Chondrocyte (in vitro differentiated cells): Measurements from ENCODE around the gene OPALIN. TPM values are rescaled to one million over a fixed set of nuclear protein-coding genes. Genes with fewer than 3 reads are reported as not detected.
"Not testable (repeated sequence)": the region's sequence is repeated elsewhere in the genome, so short reads cannot be mapped to it uniquely, and the experiment has no call there.

ENCODE experiments used
- DNase-seq: peaks from one replicate; pipeline ENCODE4 v3.0.0; 2021; ENCODE audit warnings: mixed read lengths, low spot score
- H3K27ac Mint-ChIP-seq: one replicate; pipeline ENCODE4 v1.8.0; 2021; ENCODE audit warnings: mild to moderate bottlenecking, moderate library complexity, mixed read lengths; ENCODE audit not compliant: unreplicated experiment
- H3K27me3 Mint-ChIP-seq: 2 replicates; pipeline ENCODE4 v1.8.0; 2021; ENCODE audit warnings: low read depth, mixed read lengths
- H3K36me3 Mint-ChIP-seq: 2 replicates; pipeline ENCODE4 v1.8.0; 2021; ENCODE audit warnings: low read depth, mixed read lengths
- H3K4me1 Mint-ChIP-seq: 2 replicates; pipeline ENCODE4 v1.8.0; 2021; ENCODE audit warnings: low read depth, mild to moderate bottlenecking, mixed read lengths
- H3K4me3 Mint-ChIP-seq: one replicate; pipeline ENCODE4 v1.8.0; 2021; ENCODE audit warnings: mild to moderate bottlenecking, moderate library complexity, mixed read lengths; ENCODE audit not compliant: unreplicated experiment
- H3K9me3 Mint-ChIP-seq: 2 replicates; pipeline ENCODE4 v1.8.0; 2021; ENCODE audit warnings: low read depth, mixed read lengths
- total RNA-seq: library from RNA; stranded (reverse); gene quantifications from 3 replicates; pipeline ENCODE4 v1.2.1, GENCODE V29; 2021
- TF ChIP-seq, protein P1 (sequence below): fragments of 200-600 bp; sonication (generic); IDR thresholded peaks from 2 replicates; pipeline ENCODE4 v1.5.0; 2021; ENCODE audit warnings: antibody characterized with exemption, mild to moderate bottlenecking, moderate library complexity

Gene OPALIN
- total RNA-seq, 1 donor from 2014 or later = not detected

DNA sequence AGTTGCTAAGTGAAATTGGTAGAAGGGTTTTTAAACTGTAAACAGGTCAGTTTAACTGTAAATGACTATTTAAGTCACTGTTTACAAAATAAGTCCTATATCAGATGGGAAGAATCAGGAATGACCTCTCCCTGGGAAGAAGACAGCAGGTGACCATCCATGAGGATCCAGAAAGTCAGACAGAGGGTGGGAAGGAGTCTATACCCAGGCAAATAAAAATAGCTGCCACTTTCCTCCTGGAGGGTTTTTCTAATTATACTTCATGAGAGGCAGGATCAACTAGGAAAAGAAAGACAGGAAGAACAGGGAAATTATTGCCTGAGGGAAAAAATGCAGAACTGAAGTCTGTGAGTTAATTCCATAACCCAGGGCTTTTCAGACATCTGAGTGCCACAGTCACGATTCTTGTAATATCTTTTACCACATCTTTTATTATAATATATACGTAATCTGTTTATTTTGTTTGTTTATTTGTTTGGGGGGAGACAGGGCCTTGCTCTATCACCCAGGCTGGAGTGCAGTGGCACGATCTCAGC is 47.6 kb downstream of the OPALIN start:
- Mint-ChIP-seq H3K36me3 (no peaks in the 10 kb centered on the region), H3K9me3 (no peaks in the 10 kb centered on the region), H3K27ac (no peak overlapping the region), H3K4me1 (peaks cover 7% of the 10 kb centered on the region), H3K4me3 (no peak overlapping the region), H3K27me3 (peaks cover 11% of the 10 kb centered on the region)
- TF ChIP-seq, protein P1, sequence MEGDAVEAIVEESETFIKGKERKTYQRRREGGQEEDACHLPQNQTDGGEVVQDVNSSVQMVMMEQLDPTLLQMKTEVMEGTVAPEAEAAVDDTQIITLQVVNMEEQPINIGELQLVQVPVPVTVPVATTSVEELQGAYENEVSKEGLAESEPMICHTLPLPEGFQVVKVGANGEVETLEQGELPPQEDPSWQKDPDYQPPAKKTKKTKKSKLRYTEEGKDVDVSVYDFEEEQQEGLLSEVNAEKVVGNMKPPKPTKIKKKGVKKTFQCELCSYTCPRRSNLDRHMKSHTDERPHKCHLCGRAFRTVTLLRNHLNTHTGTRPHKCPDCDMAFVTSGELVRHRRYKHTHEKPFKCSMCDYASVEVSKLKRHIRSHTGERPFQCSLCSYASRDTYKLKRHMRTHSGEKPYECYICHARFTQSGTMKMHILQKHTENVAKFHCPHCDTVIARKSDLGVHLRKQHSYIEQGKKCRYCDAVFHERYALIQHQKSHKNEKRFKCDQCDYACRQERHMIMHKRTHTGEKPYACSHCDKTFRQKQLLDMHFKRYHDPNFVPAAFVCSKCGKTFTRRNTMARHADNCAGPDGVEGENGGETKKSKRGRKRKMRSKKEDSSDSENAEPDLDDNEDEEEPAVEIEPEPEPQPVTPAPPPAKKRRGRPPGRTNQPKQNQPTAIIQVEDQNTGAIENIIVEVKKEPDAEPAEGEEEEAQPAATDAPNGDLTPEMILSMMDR = no peak
- DNase-seq = no peak

DNA sequence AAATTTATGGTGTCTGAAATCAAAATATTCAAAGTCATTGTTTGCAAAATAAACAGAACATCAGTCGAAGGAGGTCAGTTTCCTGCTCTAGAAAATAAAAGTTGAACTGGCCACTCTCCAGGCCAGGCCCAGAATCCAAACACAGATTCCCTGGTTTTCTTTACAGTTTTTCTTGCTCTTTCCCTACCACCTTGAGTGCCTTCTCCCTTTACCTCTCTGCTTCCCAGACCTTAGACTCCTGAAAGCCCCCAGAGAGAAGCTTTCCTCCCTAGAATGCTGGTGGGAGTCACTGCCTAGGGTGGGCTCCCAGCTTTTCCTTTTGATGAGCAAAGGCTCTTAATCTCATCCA is 48.5 kb downstream of the OPALIN start:
- Mint-ChIP-seq H3K27me3 (peaks cover 9% of the 10 kb centered on the region), H3K9me3 (no peaks in the 10 kb centered on the region), H3K27ac (no peak overlapping the region), H3K36me3 (no peaks in the 10 kb centered on the region), H3K4me3 (no peak overlapping the region), H3K4me1 (peaks cover 7% of the 10 kb centered on the region)
- TF ChIP-seq, protein P1 = no peak
- no peak for DNase-seq

DNA sequence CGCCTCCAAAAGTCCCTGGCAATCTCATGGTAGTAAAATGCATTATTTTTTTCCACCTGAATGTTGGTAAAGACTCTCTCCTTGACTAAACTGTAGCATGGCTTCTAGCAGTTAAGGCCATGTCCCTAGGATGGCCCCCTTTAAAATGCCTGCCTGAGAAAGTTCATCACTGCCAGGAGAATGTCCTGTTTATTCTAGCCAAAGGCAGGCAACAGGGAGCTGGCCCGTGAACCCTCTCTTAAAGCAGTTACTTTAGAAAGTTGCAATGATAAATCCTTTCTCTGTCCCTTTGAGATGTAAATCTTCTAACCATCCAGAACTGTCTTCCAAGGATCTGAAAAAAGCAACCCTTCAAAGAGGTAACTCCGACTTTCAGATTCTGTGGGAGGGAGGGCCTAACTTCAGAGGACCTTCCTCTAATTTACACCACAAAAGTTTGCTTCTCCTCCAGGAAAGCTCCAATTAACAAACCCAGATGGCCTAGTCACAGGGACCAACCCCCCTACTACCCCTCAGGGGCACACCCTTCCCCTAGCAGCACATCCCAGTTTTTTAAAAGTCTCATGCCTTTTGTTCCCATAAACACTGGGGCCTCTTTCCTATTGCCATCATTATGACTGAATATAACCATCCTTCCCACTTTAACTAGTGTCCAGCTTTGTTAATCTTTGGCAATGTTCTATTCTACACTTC is 49.0 kb downstream of the OPALIN start:
- Mint-ChIP-seq H3K27me3 (peaks cover 9% of the 10 kb centered on the region), H3K27ac (no peak overlapping the region), H3K36me3 (no peaks in the 10 kb centered on the region), H3K9me3 (no peaks in the 10 kb centered on the region), H3K4me1 (peaks cover 7% of the 10 kb centered on the region), H3K4me3 (no peak overlapping the region)
- TF ChIP-seq, protein P1 = no peak
- DNase-seq = no peak

DNA sequence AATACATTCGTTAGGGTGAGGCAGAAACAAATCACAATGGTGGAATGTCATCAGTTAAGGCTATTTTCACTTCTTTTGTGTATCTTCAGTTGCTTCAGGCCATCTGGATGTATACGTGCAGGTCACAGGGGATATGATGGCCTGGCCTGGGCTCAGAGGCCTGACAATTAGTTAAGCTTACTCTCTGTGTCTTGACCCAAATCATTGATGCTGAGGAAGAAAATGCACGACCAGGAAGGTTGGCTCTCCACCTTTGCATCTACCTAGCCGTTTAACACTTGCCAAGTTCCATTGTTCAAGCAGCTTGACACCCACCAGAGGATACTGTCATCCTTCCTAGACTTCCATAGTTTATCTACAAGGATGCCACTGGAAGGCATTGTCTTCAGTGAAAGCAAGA is 49.9 kb downstream of the OPALIN start:
- not testable (repeated sequence) for H3K27ac Mint-ChIP-seq, H3K9me3 Mint-ChIP-seq, DNase-seq, H3K4me1 Mint-ChIP-seq, H3K4me3 Mint-ChIP-seq, H3K36me3 Mint-ChIP-seq
- H3K27me3 Mint-ChIP-seq = peaks cover 15% of the 10 kb centered on the region

DNA sequence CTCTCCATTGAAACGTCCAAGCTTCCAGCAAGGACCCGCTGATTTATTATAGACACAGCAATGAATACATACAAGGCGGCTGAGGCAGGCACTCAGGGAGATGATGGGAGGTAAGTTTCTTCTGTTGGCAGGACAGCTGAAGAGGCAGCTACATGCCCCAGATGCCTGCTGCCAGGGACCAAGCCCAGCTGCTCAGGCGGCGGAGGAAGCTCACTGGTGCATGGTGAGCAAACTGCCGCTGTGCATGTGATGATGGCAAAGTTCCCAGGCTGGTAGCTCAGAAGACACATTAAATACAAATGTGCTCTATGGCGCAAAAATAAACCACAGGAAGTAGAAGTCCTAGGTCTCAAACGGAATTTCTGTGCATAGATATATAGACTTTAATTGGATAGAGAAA is 52.3 kb downstream of the OPALIN start:
- DNase-seq = no peak
- peaks cover 7% of the 10 kb centered on the region for H3K4me1 Mint-ChIP-seq
- no peaks in the 10 kb centered on the region for H3K36me3 Mint-ChIP-seq
- H3K27ac Mint-ChIP-seq = no peak overlapping the region
- H3K9me3 Mint-ChIP-seq = no peaks in the 10 kb centered on the region
- TF ChIP-seq, protein P1 = no peak
- peaks cover 16% of the 10 kb centered on the region for H3K27me3 Mint-ChIP-seq
- H3K4me3 Mint-ChIP-seq = no peak overlapping the region

DNA sequence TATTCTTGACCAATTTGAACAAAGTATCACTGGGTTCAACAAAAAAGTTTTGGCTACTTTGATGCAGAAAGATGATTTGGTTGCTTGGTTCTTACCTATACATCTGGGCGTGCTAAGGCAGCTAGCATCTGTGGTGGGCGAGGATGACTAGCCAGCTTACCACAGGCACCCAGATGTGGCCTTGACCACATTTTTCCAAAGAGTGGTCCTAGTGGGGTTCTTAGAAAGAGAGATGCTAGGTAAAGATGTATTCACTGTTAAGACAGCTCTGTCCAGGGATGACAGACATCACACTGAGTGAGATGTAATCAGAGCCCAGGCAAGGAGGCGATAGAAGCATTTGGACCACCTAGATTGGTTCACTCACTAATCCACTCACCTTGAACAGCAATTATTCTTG is 53.8 kb downstream of the OPALIN start:
- H3K9me3 Mint-ChIP-seq = no peaks in the 10 kb centered on the region
- peaks cover 29% of the 10 kb centered on the region for H3K27me3 Mint-ChIP-seq
- H3K4me3 Mint-ChIP-seq = no peak overlapping the region
- no peaks in the 10 kb centered on the region for H3K36me3 Mint-ChIP-seq
- TF ChIP-seq, protein P1 = no peak
- H3K4me1 Mint-ChIP-seq = peaks cover 1% of the 10 kb centered on the region
- H3K27ac Mint-ChIP-seq = no peak overlapping the region
- DNase-seq = no peak
